OCI-LY7 (cell line): ENCODE results near the gene GRPEL2. TPM values are rescaled to one million over a fixed set of nuclear protein-coding genes. Genes with fewer than 3 reads are reported as not detected.

ENCODE experiments used
- BruUV-seq: library from RNA; stranded (reverse); fragments of 400-500 nt; replicated peaks from 2 replicates; lab custom pipeline; 2021; lab: Mats Ljungman, UMichigan
- CTCF ChIA-PET: fragments of 300-600 bp; sonication (Branson Sonifier 250); formaldehyde crosslinking; loops from one replicate; lab custom pipeline; 2022; ENCODE audit warnings: antibody characterized with exemption; ENCODE audit not compliant: unreplicated experiment; lab: Charles Lee
- POLR2A ChIA-PET: fragments of 300-600 bp; sonication (Branson Sonifier 250); formaldehyde crosslinking; loops from one replicate; lab custom pipeline; 2022; ENCODE audit warnings: antibody characterized with exemption; lab: Charles Lee
- DNase-seq: peaks from one replicate; pipeline ENCODE4 v3.0.0-alpha.2; 2015; ENCODE audit warnings: low spot score
- H2AFZ ChIP-seq: fragments of 200-600 bp; sonication (generic), shearing (Covaris generic); 2 replicates; pipeline ENCODE4 v1.6.1; 2014; ENCODE audit warnings: mild to moderate bottlenecking, antibody characterized with exemption, low read length, moderate library complexity
- H3K27ac ChIP-seq: fragments of 200-600 bp; sonication (generic); 2 replicates; pipeline ENCODE4 v1.5.1; 2014; ENCODE audit warnings: mixed run types, low read depth, mild to moderate bottlenecking, moderate library complexity, low read length, inconsistent platforms; ENCODE audit not compliant: poor library complexity, severe bottlenecking
- H3K36me3 ChIP-seq: fragments of 200-600 bp; sonication (generic); 2 replicates; pipeline ENCODE4 v1.6.1; 2014; ENCODE audit warnings: mild to moderate bottlenecking, antibody characterized with exemption, low read length, moderate library complexity, mixed read lengths; ENCODE audit not compliant: insufficient read depth
- H3K4me1 ChIP-seq: fragments of 200-600 bp; sonication (generic); 2 replicates; pipeline ENCODE4 v1.5.1; 2014; ENCODE audit warnings: mild to moderate bottlenecking, low read length; ENCODE audit not compliant: insufficient read depth, poor library complexity, severe bottlenecking
- H3K4me2 ChIP-seq: fragments of 200-600 bp; sonication (generic); 2 replicates; pipeline ENCODE4 v1.6.1; 2014; ENCODE audit warnings: mild to moderate bottlenecking, low read length
- H3K4me3 ChIP-seq: fragments of 200-600 bp; sonication (generic); 2 replicates; pipeline ENCODE4 v1.5.1; 2014; ENCODE audit warnings: mild to moderate bottlenecking, low read depth, low read length; ENCODE audit not compliant: poor library complexity, severe bottlenecking
- H3K79me2 ChIP-seq: fragments of 200-600 bp; sonication (generic); 2 replicates; pipeline ENCODE4 v1.6.1; 2016; ENCODE audit warnings: low read depth, mild to moderate bottlenecking, low read length, moderate library complexity, mixed read lengths; ENCODE audit not compliant: insufficient read depth
- H3K9me2 ChIP-seq: fragments of 200-600 bp; sonication (generic); 2 replicates; pipeline ENCODE4 v1.6.1; 2016; ENCODE audit warnings: mild to moderate bottlenecking, low read length, mixed read lengths; ENCODE audit not compliant: insufficient read depth
- H3K9me3 ChIP-seq: fragments of 200-600 bp; sonication (generic); 2 replicates; pipeline ENCODE4 v1.6.1; 2014; ENCODE audit warnings: mild to moderate bottlenecking, mixed run types, low read length, mixed read lengths
- H4K20me1 ChIP-seq: fragments of 200-600 bp; sonication (generic); 2 replicates; pipeline ENCODE4 v1.6.1; 2014; ENCODE audit warnings: mild to moderate bottlenecking, antibody characterized with exemption, low read length, moderate library complexity, mixed read lengths; ENCODE audit not compliant: insufficient read depth
- CTCF ChIP-seq: fragments of 200-600 bp; sonication (generic); conservative IDR thresholded peaks from 2 replicates; pipeline ENCODE4 v1.5.1; 2014; ENCODE audit warnings: mild to moderate bottlenecking, antibody characterized with exemption, low read length, moderate library complexity, mixed read lengths
- EZH2phosphoT487 ChIP-seq: fragments of 200-600 bp; sonication (generic); IDR thresholded peaks from 2 replicates; pipeline ENCODE4 v1.6.1; 2018; ENCODE audit warnings: low read depth, borderline replicate concordance, mild to moderate bottlenecking, mixed run types, antibody characterized with exemption, low read length, moderate library complexity, mixed read lengths
- intact Hi-C: fragments of 100-400 bp; cut with micrococcal nuclease; formaldehyde crosslinking; loops from one replicate; pipeline ENCODE4 v1.10.0; 2022; ENCODE audit not compliant: unreplicated experiment
- total RNA-seq, 2 experiments: library from RNA; depleted of rRNA in 1 of 2; stranded (reverse); fragments of >200 nt in 1 of 2; shearing (Covaris generic) in 1 of 2; gene quantifications; 2 replicates each; pipeline ENCODE4 v1.2.3, GENCODE V29; 2014 to 2022

The GRPEL2 gene
- total RNA-seq, 2 experiments from 2014 or later = 28.3 to 41.5 TPM

DNA sequence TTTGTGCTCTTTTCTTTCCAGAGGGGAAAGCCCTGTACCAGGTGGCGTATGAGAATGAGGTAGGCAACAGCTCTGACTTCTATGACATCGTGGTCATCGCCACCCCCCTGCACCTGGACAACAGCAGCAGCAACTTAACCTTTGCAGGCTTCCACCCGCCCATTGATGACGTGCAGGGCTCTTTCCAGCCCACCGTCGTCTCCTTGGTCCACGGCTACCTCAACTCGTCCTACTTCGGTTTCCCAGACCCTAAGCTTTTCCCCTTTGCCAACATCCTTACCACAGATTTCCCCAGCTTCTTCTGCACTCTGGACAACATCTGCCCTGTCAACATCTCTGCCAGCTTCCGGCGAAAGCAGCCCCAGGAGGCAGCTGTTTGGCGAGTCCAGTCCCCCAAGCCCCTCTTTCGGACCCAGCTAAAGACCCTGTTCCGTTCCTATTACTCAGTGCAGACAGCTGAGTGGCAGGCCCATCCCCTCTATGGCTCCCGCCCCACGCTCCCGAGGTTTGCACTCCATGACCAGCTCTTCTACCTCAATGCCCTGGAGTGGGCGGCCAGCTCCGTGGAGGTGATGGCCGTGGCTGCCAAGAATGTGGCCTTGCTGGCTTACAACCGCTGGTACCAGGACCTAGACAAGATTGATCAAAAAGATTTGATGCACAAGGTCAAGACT, 22.8 kb downstream of the GRPEL2 start:
- TF ChIP-seq CTCF (no peak), EZH2phosphoT487 (no peak)
- H3K27ac ChIP-seq = no peak overlapping the region
- H3K4me2 ChIP-seq = no peak overlapping the region
- ChIA-PET POLR2A (interaction anchor here (0.8 to 1.4 kb wide), 5 partner anchors 7 to 208 kb away, joined by 3 to 6 read pairs (median 4); partner anchors contain the start of gene PCYOX1L), CTCF (interaction anchor here (1.0 to 2.0 kb wide), 3 partner anchors 10 to 51 kb away, joined by 3 to 8 read pairs (median 5); partner anchors contain the start of gene PCYOX1L)
- intact Hi-C loops = no loop called here
- H2AFZ ChIP-seq = no peak overlapping the region
- no peaks in the 10 kb centered on the region for H3K36me3 ChIP-seq
- BruUV-seq = no TSS peak
- no peaks in the 10 kb centered on the region for H4K20me1 ChIP-seq
- H3K9me2 ChIP-seq = no peaks in the 10 kb centered on the region
- H3K79me2 ChIP-seq = no peaks in the 10 kb centered on the region
- no peaks in the 10 kb centered on the region for H3K9me3 ChIP-seq
- H3K4me3 ChIP-seq = no peak overlapping the region
- DNase-seq = no peak
- peaks cover 5% of the 10 kb centered on the region for H3K4me1 ChIP-seq

- Histone ChIP-seq H3K79me2 (no peaks in the 10 kb centered on the region), H3K4me2 (no peak overlapping the region), H4K20me1 (no peaks in the 10 kb centered on the region), H3K36me3 (no peaks in the 10 kb centered on the region), H3K4me1 (peaks cover 5% of the 10 kb centered on the region), H3K9me2 (no peaks in the 10 kb centered on the region), H3K4me3 (no peak overlapping the region), H3K9me3 (no peaks in the 10 kb centered on the region), H2AFZ (no peak overlapping the region), H3K27ac (no peak overlapping the region)
- ChIA-PET POLR2A (interaction anchor here (0.6 to 1.1 kb wide), 2 partner anchors 13 to 37 kb away, joined by 3 to 4 read pairs; partner anchors contain the start of gene PCYOX1L), CTCF (interaction anchor here (1.4 kb wide), 2 partner anchors 51 to 76 kb away, joined by 5 to 7 read pairs; no protein-coding TSS in a partner anchor)
- DNase-seq = no peak
- TF ChIP-seq CTCF (no peak), EZH2phosphoT487 (no peak)
- BruUV-seq = no TSS peak
- intact Hi-C loops = loop anchor here (1.0 kb wide), 1 partner anchor 54 kb away; no protein-coding TSS in a partner anchor
Measured at GRCh38 chr5:149370878-149371277, 25.6 kb downstream of the GRPEL2 start.
